Vagina (tissue), 2 donors: ENCODE measurements around the gene CERCAM.

Source experiments
- CTCF ChIP-seq, 3 experiments: fragments of 450-650 bp in 2 of 3; fragments of 200-600 bp in 1 of 3; sonication (generic) in 1 of 3; IDR thresholded peaks; one replicate each; pipeline ENCODE4 v1.5.1; 2017 to 2019; ENCODE audit warnings: antibody characterized with exemption in 3 of 3, mild to moderate bottlenecking in 2 of 3, moderate library complexity in 2 of 3
- POLR2A ChIP-seq, 2 donors: fragments of 450-650 bp; IDR thresholded peaks; one replicate each; pipeline ENCODE4 v1.6.1; 2017; ENCODE audit warnings: antibody characterized with exemption in 2 of 2, mild to moderate bottlenecking in 2 of 2, moderate library complexity in 2 of 2
- POLR2AphosphoS5 ChIP-seq, 2 donors: sonication (generic); formaldehyde crosslinking; IDR thresholded peaks; one replicate each; pipeline ENCODE4 v1.9.0; 2017; ENCODE audit warnings: antibody characterized with exemption in 2 of 2, mild to moderate bottlenecking in 2 of 2, low read depth in 1 of 2; ENCODE audit not compliant: insufficient read depth in 1 of 2

GRCh38 chr9:128389395-128390149 is 31.1 kb upstream of the CERCAM start:
- TF ChIP-seq CTCF (IDR thresholded peaks at IDR 0.05) (no peak), POLR2AphosphoS5 (IDR thresholded peaks at IDR 0.05; ENCODE audit: insufficient read depth in 1 of 2, low read depth in 1 of 2) (no peak), POLR2A (IDR thresholded peaks at IDR 0.05) (no peak)
